Stimulated activated naive CD8-positive, alpha-beta T cell treated with anti-CD3 and anti-CD28 coated beads, Interleukin-15, Interleukin-2, amounts not matched to agents 100 ng/mL and 50 ng/mL, for 24 hours (primary cell): ENCODE results near the gene CTNNA3.
"Not testable (repeated sequence)": the region's sequence is repeated elsewhere in the genome, so short reads cannot be mapped to it uniquely, and the experiment has no call there.

Experiments used
- H3K27ac Mint-ChIP-seq: one replicate; pipeline ENCODE4 v1.8.0; 2021; ENCODE audit warnings: mild to moderate bottlenecking, mixed read lengths
- H3K27me3 Mint-ChIP-seq: one replicate; pipeline ENCODE4 v1.8.0; 2021; ENCODE audit warnings: mixed read lengths
- H3K36me3 Mint-ChIP-seq: one replicate; pipeline ENCODE4 v1.8.0; 2021; ENCODE audit warnings: low read depth, mixed read lengths
- H3K4me1 Mint-ChIP-seq: one replicate; pipeline ENCODE4 v1.8.0; 2021; ENCODE audit warnings: low read depth, mixed read lengths
- H3K4me3 Mint-ChIP-seq: one replicate; pipeline ENCODE4 v1.8.0; 2021; ENCODE audit warnings: mild to moderate bottlenecking, mixed read lengths
- H3K9me3 Mint-ChIP-seq: one replicate; pipeline ENCODE4 v1.8.0; 2021; ENCODE audit warnings: mixed read lengths

The CTNNA3 gene

GRCh38 chr10:67602268-67602950 lies 93.6 kb downstream of the CTNNA3 start:
- Mint-ChIP-seq H3K4me1 (peaks cover 3% of the 10 kb centered on the region), H3K4me3 (no peak overlapping the region), H3K27me3 (peaks cover 15% of the 10 kb centered on the region), H3K27ac (no peak overlapping the region), H3K9me3 (peaks cover 3% of the 10 kb centered on the region), H3K36me3 (no peaks in the 10 kb centered on the region)

GRCh38 chr10:67599597-67599996 lies 96.4 kb downstream of the CTNNA3 start:
- Mint-ChIP-seq H3K4me3 (no peak overlapping the region), H3K36me3 (no peaks in the 10 kb centered on the region), H3K9me3 (peaks cover 15% of the 10 kb centered on the region), H3K27ac (no peak overlapping the region), H3K27me3 (peaks cover 12% of the 10 kb centered on the region), H3K4me1 (no peaks in the 10 kb centered on the region)

DNA sequence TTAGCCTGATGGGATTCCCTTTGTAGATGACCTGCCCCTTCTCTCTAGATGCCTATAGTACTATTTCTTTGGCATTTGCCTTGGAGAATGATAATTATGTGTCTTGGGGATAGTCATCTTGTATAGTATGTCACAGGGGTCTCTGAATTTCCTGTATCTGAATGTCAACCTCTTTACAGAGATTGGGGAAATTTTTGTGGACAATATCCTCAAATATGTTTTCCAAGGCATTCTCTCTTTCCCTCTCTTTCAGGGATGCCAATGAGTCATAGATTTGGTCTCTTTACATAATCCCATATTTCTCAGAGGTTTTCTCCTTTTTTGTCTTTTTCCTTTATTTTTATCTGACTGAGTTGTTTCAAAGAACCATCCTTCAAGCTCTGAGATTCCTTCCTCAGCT lies 99.4 kb downstream of the CTNNA3 start:
- no peaks in the 10 kb centered on the region for H3K4me1 Mint-ChIP-seq
- no peak overlapping the region for H3K4me3 Mint-ChIP-seq
- H3K36me3 Mint-ChIP-seq: no peaks in the 10 kb centered on the region
- no peak overlapping the region for H3K27ac Mint-ChIP-seq
- H3K9me3 Mint-ChIP-seq: peaks cover 33% of the 10 kb centered on the region
- H3K27me3 Mint-ChIP-seq: peaks cover 12% of the 10 kb centered on the region

GRCh38 chr10:67587771-67588170 lies 108.2 kb downstream of the CTNNA3 start:
- H3K4me3 Mint-ChIP-seq: no peak overlapping the region
- no peaks in the 10 kb centered on the region for H3K4me1 Mint-ChIP-seq
- H3K36me3 Mint-ChIP-seq: peaks cover 7% of the 10 kb centered on the region
- peaks cover 6% of the 10 kb centered on the region for H3K27me3 Mint-ChIP-seq
- H3K27ac Mint-ChIP-seq: no peak overlapping the region
- peaks cover 52% of the 10 kb centered on the region for H3K9me3 Mint-ChIP-seq

- H3K36me3 Mint-ChIP-seq: no peaks in the 10 kb centered on the region
- H3K4me3 Mint-ChIP-seq: no peak overlapping the region
- no peaks in the 10 kb centered on the region for H3K4me1 Mint-ChIP-seq
- no peaks in the 10 kb centered on the region for H3K27me3 Mint-ChIP-seq
- H3K27ac Mint-ChIP-seq: no peak overlapping the region
- no peaks in the 10 kb centered on the region for H3K9me3 Mint-ChIP-seq
Observed at GRCh38 chr10:67575532-67575931, 120.5 kb downstream of the CTNNA3 start.

GRCh38 chr10:67573484-67573883 lies 122.5 kb downstream of the CTNNA3 start:
- Mint-ChIP-seq H3K4me1 (no peaks in the 10 kb centered on the region), H3K27ac (no peak overlapping the region), H3K27me3 (no peaks in the 10 kb centered on the region), H3K36me3 (no peaks in the 10 kb centered on the region), H3K9me3 (no peaks in the 10 kb centered on the region), H3K4me3 (no peak overlapping the region)

DNA sequence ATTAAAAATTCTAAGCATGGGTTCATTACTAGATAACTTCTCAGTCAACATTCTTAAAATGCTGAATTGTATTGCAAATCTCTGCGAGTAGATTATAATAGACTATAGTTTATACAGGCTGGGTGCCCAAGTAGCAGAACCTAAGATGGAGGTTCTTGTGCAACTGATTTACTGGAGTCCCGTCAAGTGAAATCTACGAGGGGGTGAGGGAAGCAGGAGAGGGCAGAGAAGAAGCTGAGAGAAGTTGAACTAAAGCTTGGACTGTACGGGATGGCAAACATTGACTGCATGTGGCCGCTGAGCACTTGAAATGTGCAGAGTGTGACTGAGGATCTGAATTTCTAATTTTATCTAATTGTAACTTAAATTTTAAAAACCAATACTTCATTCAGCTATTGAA lies 124.5 kb downstream of the CTNNA3 start:
- Mint-ChIP-seq H3K4me1 (no peaks in the 10 kb centered on the region), H3K4me3 (no peak overlapping the region), H3K9me3 (no peaks in the 10 kb centered on the region), H3K36me3 (no peaks in the 10 kb centered on the region), H3K27ac (no peak overlapping the region), H3K27me3 (no peaks in the 10 kb centered on the region)

GRCh38 chr10:67558311-67558710 lies 137.7 kb downstream of the CTNNA3 start:
- H3K27ac Mint-ChIP-seq, H3K36me3 Mint-ChIP-seq, H3K4me1 Mint-ChIP-seq, H3K9me3 Mint-ChIP-seq, H3K4me3 Mint-ChIP-seq: not testable (repeated sequence)
- peaks cover 13% of the 10 kb centered on the region for H3K27me3 Mint-ChIP-seq

DNA sequence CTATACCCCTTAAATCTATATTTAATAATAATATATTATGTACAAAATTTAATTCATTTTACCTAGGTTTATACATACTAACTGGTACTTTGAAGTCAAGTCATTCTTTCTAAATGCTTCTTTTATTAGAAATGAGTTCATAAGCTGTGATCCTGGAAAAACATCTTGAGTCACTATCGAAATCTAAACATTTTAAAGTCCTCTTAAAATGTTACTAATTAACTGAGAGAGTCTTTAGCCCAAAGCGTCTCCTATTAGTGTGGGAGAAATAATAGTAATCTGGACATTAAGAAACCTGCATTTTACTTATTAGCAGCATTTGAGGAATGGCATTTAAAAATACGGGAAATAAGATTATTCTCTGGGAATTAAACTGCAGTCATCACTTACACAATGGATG lies 142.7 kb downstream of the CTNNA3 start:
- Mint-ChIP-seq H3K27me3 (peaks cover 9% of the 10 kb centered on the region), H3K36me3 (peaks cover 4% of the 10 kb centered on the region), H3K4me3 (no peak overlapping the region), H3K9me3 (no peaks in the 10 kb centered on the region), H3K27ac (no peak overlapping the region), H3K4me1 (no peaks in the 10 kb centered on the region)

DNA sequence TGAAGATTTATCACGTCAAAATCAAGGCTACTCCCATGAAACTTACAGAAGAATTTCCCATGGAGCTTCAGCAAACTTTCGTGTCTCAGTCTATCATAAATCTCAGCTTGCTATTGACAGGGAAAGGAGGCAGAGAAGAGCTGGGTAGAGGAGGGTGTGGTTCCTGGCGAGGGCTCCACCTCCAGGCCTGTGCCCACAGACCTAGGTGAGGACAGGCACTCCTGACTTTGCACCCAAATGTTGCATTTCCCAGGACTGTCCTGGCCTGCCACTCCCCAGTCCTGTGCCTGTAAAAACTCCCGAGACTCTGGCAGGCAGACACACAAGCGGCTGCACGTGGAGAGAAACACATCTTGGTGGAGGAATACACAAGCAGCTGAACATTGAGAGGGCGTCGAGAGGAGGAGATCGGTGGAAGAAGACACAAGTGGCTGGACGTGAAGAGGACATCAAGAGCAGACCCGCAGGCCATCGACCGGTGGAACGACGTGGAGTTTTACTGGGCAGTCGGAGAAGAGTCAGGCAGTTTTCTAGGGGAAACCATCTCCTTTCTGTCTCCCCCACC lies 145.1 kb downstream of the CTNNA3 start:
- H3K27me3 Mint-ChIP-seq: peaks cover 12% of the 10 kb centered on the region
- H3K4me1 Mint-ChIP-seq: no peaks in the 10 kb centered on the region
- no peaks in the 10 kb centered on the region for H3K9me3 Mint-ChIP-seq
- no peaks in the 10 kb centered on the region for H3K36me3 Mint-ChIP-seq
- no peak overlapping the region for H3K27ac Mint-ChIP-seq
- H3K4me3 Mint-ChIP-seq: no peak overlapping the region

DNA sequence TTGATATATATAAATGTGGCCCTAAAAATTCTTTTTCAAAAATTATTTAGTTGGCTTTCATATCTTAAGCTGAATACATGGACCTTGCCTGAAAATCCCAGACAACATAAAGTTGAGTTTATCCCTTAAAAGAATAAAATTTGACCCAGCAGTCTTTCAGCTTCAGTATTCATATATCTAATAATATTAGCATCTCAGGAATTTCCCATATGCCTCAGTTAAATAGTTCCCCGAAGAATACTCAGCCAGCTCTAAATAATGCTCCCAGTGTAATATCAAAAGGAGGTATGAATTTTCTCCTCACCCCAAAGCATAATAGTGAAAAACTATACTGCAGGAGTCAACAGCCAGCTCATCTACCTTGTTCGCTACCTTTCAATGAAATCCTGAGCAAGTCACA lies 145.9 kb downstream of the CTNNA3 start:
- Mint-ChIP-seq H3K36me3 (no peaks in the 10 kb centered on the region), H3K9me3 (no peaks in the 10 kb centered on the region), H3K4me1 (no peaks in the 10 kb centered on the region), H3K27ac (no peak overlapping the region), H3K27me3 (peaks cover 10% of the 10 kb centered on the region), H3K4me3 (no peak overlapping the region)

GRCh38 chr10:67549390-67549789 lies 146.6 kb downstream of the CTNNA3 start:
- Mint-ChIP-seq H3K27me3 (peaks cover 10% of the 10 kb centered on the region), H3K9me3 (no peaks in the 10 kb centered on the region), H3K4me3 (no peak overlapping the region), H3K36me3 (no peaks in the 10 kb centered on the region), H3K4me1 (no peaks in the 10 kb centered on the region), H3K27ac (no peak overlapping the region)

DNA sequence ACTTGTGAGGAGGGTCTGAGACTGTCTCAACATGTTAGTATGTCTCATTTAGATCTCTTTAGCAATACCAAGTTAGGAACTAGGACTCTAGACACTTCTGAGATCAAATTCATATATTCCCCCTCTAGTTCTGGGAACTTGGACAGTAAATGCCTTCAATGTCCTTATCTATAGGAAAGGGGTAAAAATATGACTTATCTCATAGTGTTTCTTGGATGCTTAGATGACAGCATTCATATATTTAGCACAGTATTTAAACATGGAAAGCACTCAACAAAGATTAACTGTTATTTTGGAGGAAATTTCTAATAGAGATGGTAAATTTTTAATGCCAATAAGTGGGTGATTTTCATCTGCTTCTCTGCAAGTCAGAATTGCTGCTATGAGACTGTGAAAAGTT lies 154.6 kb downstream of the CTNNA3 start:
- no peaks in the 10 kb centered on the region for H3K9me3 Mint-ChIP-seq
- H3K36me3 Mint-ChIP-seq: no peaks in the 10 kb centered on the region
- H3K27me3 Mint-ChIP-seq: peaks cover 15% of the 10 kb centered on the region
- no peak overlapping the region for H3K4me3 Mint-ChIP-seq
- H3K27ac Mint-ChIP-seq: no peak overlapping the region
- peaks cover 8% of the 10 kb centered on the region for H3K4me1 Mint-ChIP-seq

- H3K36me3 Mint-ChIP-seq: no peaks in the 10 kb centered on the region
- H3K27ac Mint-ChIP-seq: no peak overlapping the region
- H3K4me3 Mint-ChIP-seq: no peak overlapping the region
- H3K4me1 Mint-ChIP-seq: peaks cover 8% of the 10 kb centered on the region
- H3K9me3 Mint-ChIP-seq: no peaks in the 10 kb centered on the region
- peaks cover 16% of the 10 kb centered on the region for H3K27me3 Mint-ChIP-seq
Observed at GRCh38 chr10:67539312-67539711, 156.7 kb downstream of the CTNNA3 start.

DNA sequence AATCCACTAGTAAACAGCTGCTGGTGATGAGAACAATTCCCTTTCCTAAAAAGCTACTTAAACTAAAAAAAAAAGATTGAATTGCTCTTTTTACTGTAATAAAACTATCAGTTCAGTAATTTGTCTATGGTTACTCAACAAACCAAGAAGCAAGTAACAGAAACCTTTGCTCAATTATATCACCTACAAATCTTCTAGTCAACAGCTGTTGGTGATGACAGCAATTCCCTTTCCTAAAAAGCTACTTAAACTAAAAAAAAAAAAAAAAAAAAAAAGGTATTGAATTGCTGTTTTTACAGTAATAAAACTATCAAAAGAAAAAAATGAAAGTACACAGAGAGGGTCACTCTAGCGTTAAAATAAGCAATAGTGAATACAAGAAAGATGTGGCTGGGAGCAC lies 158.1 kb downstream of the CTNNA3 start:
- Mint-ChIP-seq H3K4me3 (no peak overlapping the region), H3K27ac (no peak overlapping the region), H3K36me3 (no peaks in the 10 kb centered on the region), H3K27me3 (peaks cover 16% of the 10 kb centered on the region), H3K4me1 (peaks cover 8% of the 10 kb centered on the region), H3K9me3 (no peaks in the 10 kb centered on the region)

DNA sequence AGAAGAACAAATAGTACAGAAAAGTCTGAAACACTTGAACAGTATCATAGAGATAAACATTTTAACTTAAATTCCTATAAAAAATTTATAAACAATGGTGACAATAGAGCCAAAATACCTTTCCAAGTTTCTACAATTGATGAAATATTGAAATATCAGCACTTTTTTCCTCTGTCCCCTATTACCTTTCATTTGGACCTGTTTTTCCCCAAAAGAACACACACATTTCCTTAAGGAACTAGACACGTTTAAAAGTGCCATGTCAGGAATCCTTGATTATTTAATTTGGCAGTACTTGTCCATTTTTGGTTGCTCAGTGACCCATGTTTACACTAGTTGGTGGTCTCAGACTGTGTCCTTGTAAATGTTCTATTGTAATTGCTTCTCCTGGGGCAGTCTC lies 162.6 kb downstream of the CTNNA3 start:
- Mint-ChIP-seq H3K27ac (no peak overlapping the region), H3K27me3 (peaks cover 22% of the 10 kb centered on the region), H3K36me3 (no peaks in the 10 kb centered on the region), H3K4me3 (no peak overlapping the region), H3K9me3 (no peaks in the 10 kb centered on the region), H3K4me1 (peaks cover 8% of the 10 kb centered on the region)
